Measurements from ENCODE around the gene GATD1. TPM values are rescaled to one million over a fixed set of nuclear protein-coding genes. Genes with fewer than 3 reads are reported as not detected.

The GATD1 gene, protein sequence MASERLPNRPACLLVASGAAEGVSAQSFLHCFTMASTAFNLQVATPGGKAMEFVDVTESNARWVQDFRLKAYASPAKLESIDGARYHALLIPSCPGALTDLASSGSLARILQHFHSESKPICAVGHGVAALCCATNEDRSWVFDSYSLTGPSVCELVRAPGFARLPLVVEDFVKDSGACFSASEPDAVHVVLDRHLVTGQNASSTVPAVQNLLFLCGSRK
- 22.8 and 23.0 TPM in 2 replicates for total RNA-seq (2014; rRNA removed; shearing (Covaris generic))
- polyA plus RNA-seq (2015; cell fraction: cytosol; rRNA removed), result 68.8 and 77.9 TPM in 2 replicates
- 156 and 217 TPM in 2 replicates for polyA plus RNA-seq (2015; cell fraction: nucleus; rRNA removed)

DNA sequence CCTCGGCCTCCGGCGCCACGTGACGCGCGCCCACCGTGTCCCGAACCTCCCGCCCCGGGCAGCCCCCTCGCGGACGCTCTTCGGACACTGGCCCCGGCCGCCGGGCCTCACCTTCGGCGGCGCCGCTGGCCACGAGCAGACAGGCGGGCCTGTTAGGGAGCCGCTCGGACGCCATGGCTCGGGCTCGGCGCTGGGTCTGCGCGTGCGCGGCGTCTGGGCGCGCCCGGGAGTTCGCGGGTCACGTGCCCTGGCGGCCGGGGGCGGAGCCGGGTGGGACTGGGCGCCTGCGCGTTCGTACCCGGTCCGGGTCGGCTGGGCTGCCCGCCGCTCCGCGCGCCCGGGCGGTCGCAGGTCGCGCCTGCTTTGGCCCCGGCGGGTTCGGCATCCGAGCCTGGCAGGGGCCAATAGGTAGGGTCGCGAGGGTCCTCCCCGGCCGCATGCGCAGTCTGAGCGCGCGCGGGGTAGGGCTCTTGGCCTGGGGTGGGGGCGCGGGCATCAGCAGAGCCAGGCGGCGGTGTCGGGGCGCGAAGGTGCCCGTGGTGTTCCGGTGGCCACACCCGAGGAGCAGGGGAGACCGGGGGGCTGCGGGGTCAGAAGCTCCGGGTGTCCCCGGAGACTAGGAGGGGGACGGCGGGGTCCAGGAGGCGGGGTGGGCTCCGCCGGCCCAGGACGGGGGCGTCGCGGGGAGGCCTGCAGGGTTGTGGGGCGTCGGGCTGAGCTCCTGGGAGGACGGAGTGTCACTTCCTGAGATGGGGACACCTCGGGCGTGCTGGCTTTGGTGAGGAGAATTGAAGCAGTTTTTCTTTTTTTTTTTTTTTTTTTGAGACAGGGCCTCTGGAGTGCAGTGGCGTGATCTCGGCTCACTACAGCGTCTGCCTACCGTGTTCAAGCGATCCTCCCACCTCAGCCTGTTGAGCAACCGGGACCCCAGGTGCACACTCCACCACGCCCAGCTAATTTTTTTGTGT, at the start of gene GATD1:
Gene GATD1, minus strand, starts transcription at position 200 of the 968 bp plus-strand sequence. Its CDS starts 25 bp downstream, at position 175.
- peak; percentile 85 for DNase-seq (ENCODE audit: low read depth, low spot score)
- in situ Hi-C loops (cut with HindIII; ENCODE audit: low pct_unique_long_range_greater_than_20kb, low sequenced_read_pairs), result no loop called here

DNA sequence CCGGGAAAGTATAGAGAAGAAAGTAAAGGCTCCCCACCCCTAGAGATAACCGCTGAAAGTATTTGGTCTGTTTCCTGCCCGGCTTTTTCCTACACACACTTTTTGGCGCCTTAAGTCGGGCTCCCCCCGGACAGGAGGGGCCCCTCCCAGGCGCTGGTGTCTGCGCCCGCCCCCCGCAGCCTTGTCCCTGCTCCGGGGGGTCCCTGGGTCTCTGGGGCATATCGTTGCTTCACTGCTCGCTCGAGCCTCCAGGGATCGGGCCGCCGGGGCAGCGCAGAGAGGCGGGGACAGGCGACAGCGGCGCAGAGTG, 49.5 kb upstream of the GATD1 start:
- in situ Hi-C loops (cut with HindIII; ENCODE audit: low pct_unique_long_range_greater_than_20kb, low sequenced_read_pairs), result no loop called here

DNA sequence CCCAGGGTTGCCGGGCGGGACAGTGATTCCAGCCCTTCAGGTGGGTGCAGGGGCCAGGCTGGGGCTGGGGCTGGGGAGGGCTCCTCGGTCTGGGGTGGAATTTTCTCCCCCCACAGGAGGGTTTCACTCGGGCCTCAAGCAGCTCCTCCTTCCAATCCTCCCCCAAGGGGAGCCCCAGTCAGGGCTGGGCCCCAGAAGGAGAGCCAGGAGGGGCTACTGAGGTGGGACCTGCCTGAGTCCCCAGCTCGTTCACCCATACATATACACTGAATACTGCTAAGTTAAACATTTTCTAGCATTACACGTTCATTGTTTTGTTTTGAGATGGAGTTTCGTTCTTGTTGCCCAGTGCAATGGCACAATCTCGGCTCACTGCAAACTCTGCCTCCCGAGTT, 48.9 kb upstream of the GATD1 start:
- DNase-seq (ENCODE audit: low read depth, low spot score), result no peak
- in situ Hi-C loops (cut with HindIII; ENCODE audit: low pct_unique_long_range_greater_than_20kb, low sequenced_read_pairs), result no loop called here

More for the DNA sequence above, 49.5 kb upstream of the GATD1 start:
- no peak for DNase-seq (ENCODE audit: low read depth, low spot score)

DNA sequence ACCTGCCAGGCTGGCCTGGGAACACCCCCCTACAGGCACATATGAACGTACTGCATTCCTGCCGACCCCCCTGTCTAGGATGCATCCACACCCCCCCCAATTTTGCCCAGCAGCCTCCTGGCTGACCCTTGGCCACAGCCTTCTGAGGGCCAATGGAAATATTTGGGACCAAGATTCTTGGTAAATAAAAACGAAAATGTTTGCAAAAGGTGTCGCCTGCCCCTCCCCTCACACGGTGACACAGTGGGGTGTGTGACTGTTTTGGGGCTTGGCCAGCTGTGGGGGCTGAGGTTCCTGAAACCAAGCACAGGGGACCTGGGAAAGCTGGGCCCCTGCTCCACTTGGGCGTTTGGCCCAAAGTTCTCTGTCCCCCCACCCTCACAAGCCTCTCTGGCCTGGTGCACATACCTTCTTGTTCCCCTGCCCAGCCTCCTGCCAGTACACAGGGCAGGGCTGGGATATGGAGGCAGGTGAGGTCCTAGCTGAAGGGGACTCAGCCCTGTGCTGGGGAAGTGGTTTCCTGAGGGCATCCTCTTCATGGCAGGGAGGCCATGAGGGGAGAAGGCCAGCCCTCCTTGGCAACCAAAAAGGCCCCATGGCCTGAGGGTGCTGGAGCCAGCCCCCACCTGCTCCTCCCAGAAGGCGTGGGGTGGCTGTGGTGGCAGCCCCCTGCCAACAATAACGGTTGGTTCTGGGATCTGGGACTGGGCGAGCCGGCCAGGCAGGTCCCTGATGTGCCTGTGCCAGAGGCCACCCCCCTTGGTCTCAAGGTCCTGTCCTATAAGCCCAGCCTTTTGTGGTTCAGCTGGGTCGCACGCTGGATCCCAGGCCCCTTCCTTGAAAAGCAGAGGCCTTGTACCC, 48.3 kb upstream of the GATD1 start:
- no peak for DNase-seq (ENCODE audit: low read depth, low spot score)
- in situ Hi-C loops (cut with HindIII; ENCODE audit: low pct_unique_long_range_greater_than_20kb, low sequenced_read_pairs), result no loop called here

DNA sequence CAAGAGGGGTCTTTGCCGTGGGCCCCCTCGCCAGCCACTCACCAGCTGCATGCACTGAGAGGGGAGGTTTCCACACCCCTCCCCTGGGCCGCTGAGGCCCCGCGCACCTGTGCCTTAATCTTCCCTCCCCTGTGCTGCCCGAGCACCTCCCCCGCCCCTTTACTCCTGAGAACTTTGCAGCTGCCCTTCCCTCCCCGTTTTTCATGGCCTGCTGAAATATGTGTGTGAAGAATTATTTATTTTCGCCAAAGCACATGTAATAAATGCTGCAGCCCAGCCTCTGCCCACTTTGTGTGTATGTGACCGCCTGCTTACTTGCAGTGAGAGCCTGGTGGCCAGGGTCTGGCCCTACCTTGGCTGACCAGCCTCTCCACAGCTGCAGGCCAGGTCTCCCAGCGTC, 47.7 kb upstream of the GATD1 start:
- in situ Hi-C loops (cut with HindIII; ENCODE audit: low pct_unique_long_range_greater_than_20kb, low sequenced_read_pairs), result no loop called here
- DNase-seq (ENCODE audit: low read depth, low spot score), result no peak

DNA sequence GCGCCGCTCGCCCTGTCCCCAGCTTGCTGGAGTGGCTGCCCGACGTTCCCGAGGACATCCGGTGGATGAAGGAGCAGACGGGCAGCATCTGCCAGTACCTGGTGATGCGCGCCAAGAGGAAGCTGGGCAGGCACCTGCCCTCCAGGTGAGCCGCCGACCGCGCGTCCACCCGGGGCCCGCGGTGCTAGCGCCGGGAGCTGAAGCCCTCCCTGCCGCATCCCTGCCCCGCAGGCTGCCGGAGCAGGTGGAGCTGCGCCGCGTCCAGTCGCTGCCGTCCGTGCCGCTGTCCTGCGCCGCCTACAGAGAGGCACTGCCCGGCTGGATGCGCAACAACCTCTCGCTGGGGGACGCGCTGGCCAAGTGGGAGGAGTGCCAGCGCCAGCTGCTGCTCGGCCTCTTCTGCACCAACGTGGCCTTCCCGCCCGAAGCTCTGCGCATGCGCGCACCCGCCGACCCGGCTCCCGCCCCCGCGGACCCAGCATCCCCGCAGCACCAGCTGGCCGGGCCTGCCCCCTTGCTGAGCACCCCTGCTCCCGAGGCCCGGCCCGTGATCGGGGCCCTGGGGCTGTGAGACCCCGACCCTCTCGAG, 47.1 kb upstream of the GATD1 start:
- in situ Hi-C loops (cut with HindIII; ENCODE audit: low pct_unique_long_range_greater_than_20kb, low sequenced_read_pairs), result no loop called here
- no peak for DNase-seq (ENCODE audit: low read depth, low spot score)

DNA sequence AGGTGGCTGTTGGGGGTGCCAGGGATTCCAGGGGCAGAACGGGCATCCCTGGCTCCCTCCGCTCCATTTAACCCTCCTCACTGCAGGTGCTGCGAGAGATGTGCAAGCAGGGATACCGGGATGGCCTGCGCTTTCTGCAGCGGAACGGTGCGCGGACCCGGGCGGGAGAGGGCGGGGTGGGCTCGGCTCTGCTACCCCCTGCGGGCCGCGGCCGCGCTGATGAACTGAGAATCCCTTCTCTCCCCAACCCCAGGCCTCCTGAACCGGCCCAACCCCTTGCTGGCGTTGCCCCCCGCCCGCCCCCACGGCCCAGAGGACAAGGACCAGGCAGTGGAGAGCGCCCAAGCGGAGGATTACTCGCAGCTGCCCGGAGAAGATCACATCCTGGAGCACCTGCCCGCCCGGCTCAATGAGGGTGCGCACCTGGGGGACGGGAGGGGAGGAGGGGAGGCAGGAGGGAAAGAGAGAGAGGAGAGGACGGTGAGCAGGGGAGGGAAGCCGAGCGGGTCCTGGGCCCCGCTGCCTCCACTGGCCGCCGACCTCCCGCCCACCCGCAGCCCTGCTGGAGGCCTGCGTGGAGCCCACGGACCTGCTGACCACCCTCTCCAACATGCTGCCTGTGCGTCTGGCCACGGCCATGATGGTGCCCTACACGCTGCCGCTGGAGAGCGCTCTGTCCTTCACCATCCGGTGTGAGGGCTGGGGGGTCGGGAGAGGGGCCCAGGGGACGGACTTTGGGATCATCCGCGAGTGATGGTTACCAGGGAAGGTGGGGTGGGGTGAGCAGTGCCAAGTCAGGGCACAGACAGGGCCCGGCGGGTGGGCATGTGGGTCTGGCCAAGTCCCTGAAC, 46.4 kb upstream of the GATD1 start:
- DNase-seq (ENCODE audit: low read depth, low spot score), result no peak
- in situ Hi-C loops (cut with HindIII; ENCODE audit: low pct_unique_long_range_greater_than_20kb, low sequenced_read_pairs), result no loop called here

DNA sequence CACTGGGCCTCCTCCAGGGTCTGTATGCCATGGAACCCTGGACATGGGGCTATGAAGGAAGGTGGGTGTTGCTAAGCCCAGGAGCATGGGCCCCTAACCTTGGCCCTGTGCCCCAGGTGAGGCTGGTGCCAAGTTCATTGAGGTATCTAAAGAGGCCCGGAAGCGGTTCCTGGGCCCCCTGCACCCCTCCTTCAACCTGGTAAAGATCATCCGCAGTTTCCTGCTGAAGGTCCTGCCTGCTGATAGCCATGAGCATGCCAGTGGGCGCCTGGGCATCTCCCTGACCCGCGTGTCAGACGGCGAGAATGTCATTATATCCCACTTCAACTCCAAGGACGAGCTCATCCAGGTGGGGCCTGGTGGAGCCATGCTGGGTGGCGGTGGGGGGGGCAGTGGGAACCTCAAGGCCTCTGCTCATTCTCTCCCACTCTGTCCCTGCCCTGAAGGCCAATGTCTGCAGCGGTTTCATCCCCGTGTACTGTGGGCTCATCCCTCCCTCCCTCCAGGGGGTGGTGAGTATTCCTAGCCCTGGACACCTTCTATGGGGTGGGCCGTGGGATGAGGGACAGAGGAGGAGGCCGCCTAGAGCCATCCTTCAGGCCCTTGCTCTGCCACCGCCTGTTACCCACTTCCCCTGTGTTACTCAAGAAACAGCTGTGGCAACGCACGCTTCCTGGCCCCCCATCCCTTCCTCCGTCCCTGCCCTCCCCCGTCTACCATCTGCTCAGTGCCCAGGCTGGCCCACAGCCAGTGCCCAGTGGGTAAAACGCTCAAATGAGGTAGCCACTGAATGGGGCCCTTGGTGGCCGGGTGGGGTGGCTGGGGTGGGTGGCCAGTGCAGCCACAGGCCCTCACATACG, 44.5 kb upstream of the GATD1 start:
- in situ Hi-C loops (cut with HindIII; ENCODE audit: low pct_unique_long_range_greater_than_20kb, low sequenced_read_pairs), result no loop called here
- no peak for DNase-seq (ENCODE audit: low read depth, low spot score)

DNA sequence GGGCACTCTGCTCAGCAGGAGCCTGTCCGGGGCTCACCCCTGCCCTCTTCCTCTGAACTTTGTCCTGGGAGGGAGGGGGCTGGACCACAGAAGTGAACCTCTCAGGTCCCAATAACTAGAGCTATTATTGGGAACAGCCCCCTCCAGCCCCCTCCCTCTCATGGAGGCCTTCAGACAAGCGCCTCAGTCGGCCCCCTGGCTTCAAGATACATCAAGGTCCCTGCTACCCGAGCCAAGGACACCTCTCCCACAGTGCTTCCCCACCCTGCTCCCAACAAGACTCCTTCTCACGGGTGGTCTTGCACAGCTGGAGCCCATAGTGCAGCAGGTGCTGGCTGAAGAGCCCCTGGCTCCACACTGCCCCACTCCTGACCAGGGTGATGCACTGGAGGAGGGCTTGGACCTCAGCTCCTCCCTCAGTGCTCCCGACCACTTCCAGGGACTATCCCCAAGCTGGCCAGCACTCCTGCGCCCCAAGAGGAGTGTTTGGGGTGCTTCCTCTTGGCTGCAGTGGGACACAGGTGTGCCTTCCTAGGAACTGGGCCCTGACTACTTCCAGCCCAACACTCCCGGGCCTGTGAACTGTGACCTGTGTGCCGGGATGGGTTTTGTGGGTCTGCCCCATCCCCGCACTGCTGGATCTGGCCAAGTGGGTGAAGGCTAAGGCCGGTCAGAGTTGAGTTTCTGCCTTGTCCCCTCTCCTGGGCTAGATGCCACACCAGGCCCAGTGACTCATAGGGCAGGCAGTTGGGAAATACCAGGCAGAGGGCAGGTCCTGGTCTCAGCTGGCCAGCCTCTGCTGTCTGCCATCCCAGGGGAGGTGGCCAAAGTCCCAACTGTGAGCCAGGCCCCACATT, 43.6 kb upstream of the GATD1 start:
- DNase-seq (ENCODE audit: low read depth, low spot score), result no peak
- in situ Hi-C loops (cut with HindIII; ENCODE audit: low pct_unique_long_range_greater_than_20kb, low sequenced_read_pairs), result no loop called here

DNA sequence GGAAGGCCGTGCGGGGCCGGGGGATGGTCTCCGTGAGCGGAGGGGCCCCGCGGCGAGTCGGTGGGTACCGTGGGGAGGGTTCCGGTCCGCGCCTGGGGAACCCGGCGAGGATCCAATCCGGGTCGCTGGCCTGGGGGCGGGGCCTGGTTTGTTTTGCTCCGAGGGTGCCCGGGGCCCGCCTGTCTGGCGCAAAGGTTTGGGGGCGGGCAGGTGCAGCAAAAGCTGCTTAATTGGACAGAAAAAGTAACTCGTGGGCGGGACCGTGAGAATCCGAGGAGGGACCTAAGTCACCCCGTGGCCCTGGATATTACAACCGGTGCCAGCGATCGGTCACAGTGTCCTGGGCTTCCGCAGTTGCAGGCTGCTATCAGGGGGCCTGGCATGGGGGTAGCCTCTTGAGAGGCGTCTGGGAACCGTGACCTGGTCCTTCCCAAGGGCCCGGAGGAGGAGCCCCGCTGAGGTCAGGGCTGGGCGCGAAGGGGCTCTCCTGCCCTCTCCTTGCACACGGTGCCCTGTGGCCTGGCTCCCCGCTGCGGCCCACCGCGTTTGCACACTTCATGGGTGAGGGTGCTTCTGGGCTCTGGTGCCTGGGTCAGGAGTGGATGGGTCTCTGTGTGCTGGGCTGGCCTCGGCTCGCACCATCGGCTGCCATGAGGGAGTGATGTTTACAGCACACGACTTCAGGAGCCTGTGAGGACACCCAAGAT, 42.8 kb upstream of the GATD1 start:
- in situ Hi-C loops (cut with HindIII; ENCODE audit: low pct_unique_long_range_greater_than_20kb, low sequenced_read_pairs), result no loop called here
- DNase-seq (ENCODE audit: low read depth, low spot score), result peak; percentile 70

DNA sequence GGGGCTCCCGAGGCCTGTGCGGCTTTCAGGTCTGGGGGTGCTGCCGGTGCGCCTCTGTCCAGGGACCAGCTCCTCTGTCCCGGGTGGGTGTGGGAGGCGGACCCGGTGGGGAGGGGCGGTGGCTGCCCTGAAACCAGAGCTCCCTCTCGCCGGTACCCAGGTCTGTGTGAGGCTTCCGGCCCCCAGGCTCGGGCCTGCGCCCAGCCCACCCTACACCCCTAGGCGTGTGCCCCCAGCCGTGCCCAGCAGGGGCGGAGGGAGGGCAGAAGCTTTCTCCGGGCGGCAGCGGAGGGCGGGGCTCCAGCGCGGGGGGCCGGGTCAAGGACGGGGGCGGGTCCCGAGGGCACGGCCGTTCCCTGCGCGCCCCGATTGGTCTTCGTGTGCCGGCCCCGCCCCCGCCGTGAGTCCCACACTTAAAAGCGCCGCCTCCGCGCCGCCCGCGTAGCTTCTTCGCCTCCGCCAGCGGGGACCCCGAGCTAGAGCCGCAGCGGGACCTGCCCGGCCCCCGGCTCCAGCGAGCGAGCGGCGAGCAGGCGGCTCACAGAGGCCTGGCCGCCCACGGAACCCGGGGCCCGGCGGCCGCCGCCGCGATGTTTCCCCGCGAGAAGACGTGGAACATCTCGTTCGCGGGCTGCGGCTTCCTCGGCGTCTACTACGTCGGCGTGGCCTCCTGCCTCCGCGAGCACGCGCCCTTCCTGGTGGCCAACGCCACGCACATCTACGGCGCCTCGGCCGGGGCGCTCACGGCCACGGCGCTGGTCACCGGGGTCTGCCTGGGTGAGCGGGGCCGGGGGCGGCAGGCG, 42.0 kb upstream of the GATD1 start:
- in situ Hi-C loops (cut with HindIII; ENCODE audit: low pct_unique_long_range_greater_than_20kb, low sequenced_read_pairs), result no loop called here
- DNase-seq (ENCODE audit: low read depth, low spot score), result peak; percentile 82

DNA sequence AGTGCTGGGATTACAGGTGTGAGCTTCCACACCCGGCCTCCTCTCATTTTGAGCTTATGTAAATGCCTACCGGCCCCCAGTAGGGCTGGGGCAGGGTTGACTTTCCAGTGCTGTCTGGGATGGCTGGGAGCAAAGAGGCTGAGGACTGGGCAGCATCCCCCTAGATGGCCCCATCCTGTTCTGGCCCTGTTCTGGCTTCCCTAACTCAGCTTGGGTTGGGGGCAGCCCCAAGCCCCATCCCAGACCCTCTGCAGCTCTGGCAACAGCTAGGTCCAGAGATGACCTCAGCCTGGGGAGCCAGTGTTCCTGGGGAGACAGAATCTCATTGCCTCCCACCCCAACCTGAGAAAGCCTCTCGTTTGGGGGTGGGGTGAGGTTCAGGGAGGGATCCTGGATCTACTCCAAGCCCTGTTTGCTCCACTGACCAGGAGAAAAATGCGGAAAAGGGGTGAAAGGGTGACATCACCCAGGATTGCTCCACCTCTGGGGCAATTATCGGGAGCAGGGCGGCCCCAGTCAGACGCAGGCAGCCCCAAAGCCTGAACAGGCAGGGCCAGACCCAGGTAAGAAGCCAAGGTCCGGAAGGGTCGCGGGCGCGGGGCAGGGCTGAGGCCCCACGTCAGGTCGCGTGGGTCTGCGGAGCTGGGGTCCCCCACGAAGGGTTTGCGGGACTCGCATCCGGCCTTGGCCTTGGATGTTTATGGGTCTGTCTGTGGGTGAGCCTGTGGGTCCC, 41.3 kb upstream of the GATD1 start, which contains the start of gene PNPLA2:
Gene PNPLA2, plus strand, starts transcription at position 519 of the 733 bp plus-strand sequence. CDS start 805 bp downstream, outside the sequence.
- DNase-seq (ENCODE audit: low read depth, low spot score), result no peak
- in situ Hi-C loops (cut with HindIII; ENCODE audit: low pct_unique_long_range_greater_than_20kb, low sequenced_read_pairs), result no loop called here

DNA sequence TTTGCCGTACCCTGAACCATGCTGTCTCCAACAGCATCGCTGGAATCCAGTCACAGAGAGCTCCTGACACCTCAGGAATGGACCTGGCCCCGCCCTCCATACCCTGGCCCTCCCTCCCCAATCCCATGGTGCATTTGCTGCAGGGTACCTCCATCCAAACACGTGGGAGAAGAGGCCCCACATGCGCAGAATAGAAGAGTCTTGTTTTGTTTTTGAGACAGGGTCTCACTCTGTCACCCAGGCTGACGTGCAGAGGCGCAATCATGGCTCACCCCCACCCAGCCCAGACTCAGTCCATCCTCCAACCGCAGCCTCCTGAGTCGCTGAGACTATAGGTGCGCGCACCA, 39.1 kb upstream of the GATD1 start:
- no peak for DNase-seq (ENCODE audit: low read depth, low spot score)
- in situ Hi-C loops (cut with HindIII; ENCODE audit: low pct_unique_long_range_greater_than_20kb, low sequenced_read_pairs), result no loop called here
